ENCODE measurements around the gene ARMC9.

DNA sequence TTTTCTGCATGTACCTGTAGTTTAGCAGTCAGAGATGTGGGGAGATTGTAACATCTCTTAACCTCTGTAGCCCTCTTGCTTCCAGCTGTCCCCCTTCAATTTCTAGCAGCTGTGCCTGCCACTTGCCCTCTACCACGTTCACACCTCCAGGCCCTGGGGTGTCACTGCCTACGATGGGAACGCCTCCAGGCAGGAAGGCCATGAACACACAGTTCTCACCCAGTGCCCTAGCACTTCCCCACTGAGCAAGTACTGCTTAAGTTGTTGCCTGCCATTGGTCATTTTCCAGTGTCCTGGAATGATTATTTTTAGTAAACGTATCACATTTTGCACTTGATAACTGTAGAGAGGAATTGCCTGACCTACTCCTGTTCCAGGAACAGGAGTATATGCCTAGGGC lies 120.0 kb downstream of the ARMC9 start:
- TF ChIP-seq ZNF565 (CRISPR knock-in tag; conservative IDR thresholded peaks at IDR 0.05; ENCODE audit: low read depth) (no peak), RARB (CRISPR knock-in tag; IDR thresholded peaks at IDR 0.05) (no peak), ZFP30 (CRISPR knock-in tag; IDR thresholded peaks at IDR 0.05) (no peak), GLIS3 (CRISPR knock-in tag; IDR thresholded peaks at IDR 0.05) (no peak), TCF4 (CRISPR knock-in tag; IDR thresholded peaks at IDR 0.05; ENCODE audit: borderline replicate concordance) (no peak), SNAI2 (CRISPR knock-in tag; IDR thresholded peaks at IDR 0.05) (no peak)
- TF ChIP-seq, protein P1, sequence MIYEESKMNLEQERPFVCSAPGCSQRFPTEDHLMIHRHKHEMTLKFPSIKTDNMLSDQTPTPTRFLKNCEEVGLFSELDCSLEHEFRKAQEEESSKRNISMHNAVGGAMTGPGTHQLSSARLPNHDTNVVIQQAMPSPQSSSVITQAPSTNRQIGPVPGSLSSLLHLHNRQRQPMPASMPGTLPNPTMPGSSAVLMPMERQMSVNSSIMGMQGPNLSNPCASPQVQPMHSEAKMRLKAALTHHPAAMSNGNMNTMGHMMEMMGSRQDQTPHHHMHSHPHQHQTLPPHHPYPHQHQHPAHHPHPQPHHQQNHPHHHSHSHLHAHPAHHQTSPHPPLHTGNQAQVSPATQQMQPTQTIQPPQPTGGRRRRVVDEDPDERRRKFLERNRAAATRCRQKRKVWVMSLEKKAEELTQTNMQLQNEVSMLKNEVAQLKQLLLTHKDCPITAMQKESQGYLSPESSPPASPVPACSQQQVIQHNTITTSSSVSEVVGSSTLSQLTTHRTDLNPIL (CRISPR knock-in tag; IDR thresholded peaks at IDR 0.05; ENCODE audit: low read depth): no peak
- TF ChIP-seq, protein P2, sequence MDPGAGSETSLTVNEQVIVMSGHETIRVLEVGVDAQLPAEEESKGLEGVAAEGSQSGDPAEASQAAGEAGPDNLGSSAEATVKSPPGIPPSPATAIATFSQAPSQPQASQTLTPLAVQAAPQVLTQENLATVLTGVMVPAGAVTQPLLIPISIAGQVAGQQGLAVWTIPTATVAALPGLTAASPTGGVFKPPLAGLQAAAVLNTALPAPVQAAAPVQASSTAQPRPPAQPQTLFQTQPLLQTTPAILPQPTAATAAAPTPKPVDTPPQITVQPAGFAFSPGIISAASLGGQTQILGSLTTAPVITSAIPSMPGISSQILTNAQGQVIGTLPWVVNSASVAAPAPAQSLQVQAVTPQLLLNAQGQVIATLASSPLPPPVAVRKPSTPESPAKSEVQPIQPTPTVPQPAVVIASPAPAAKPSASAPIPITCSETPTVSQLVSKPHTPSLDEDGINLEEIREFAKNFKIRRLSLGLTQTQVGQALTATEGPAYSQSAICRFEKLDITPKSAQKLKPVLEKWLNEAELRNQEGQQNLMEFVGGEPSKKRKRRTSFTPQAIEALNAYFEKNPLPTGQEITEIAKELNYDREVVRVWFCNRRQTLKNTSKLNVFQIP (CRISPR knock-in tag; IDR thresholded peaks at IDR 0.05; ENCODE audit: borderline replicate concordance, low read depth): no peak
